Occipital lobe (tissue), 2 donors: ENCODE results near the gene HPSE2. TPM values are rescaled to one million over a fixed set of nuclear protein-coding genes. Genes with fewer than 3 reads are reported as not detected.
"Not testable (repeated sequence)": the region's sequence is repeated elsewhere in the genome, so short reads cannot be mapped to it uniquely, and the experiment has no call there.

ENCODE experiments used
- DNase-seq: peaks from one replicate; lab custom pipeline; 2025; lab: John Stamatoyannopoulos, UW
- total RNA-seq: library from RNA; depleted of rRNA; stranded (reverse); fragments of >200 nt; gene quantifications from one replicate; pipeline ENCODE4 v1.2.3, GENCODE V29; 2014

The HPSE2 gene
- total RNA-seq, 1 donor from 2014 or later: not detected

GRCh38 chr10:99007457-99007856, 228.2 kb downstream of the HPSE2 start:
- no peak for DNase-seq

- DNase-seq: no peak
These were observed 230.4 kb downstream of the HPSE2 start for GRCh38 chr10:99005254-99005653.

GRCh38 chr10:99004738-99005137, 230.9 kb downstream of the HPSE2 start:
- DNase-seq: no peak

- DNase-seq: no peak
These were observed 233.3 kb downstream of the HPSE2 start for GRCh38 chr10:99002392-99002791.

GRCh38 chr10:98997596-98997995, 238.1 kb downstream of the HPSE2 start:
- DNase-seq: no peak

- DNase-seq: no peak
These were observed 241.6 kb downstream of the HPSE2 start for GRCh38 chr10:98994030-98994429.

GRCh38 chr10:98983751-98984150, 251.9 kb downstream of the HPSE2 start:
- not testable (repeated sequence) for DNase-seq

- no peak for DNase-seq
These were observed 255.3 kb downstream of the HPSE2 start for GRCh38 chr10:98980353-98980752.

GRCh38 chr10:98971464-98971863, 264.2 kb downstream of the HPSE2 start:
- no peak for DNase-seq

- DNase-seq: no peak
These were observed 268.1 kb downstream of the HPSE2 start for GRCh38 chr10:98967601-98968000.

- no peak for DNase-seq
These were observed 272.0 kb downstream of the HPSE2 start for GRCh38 chr10:98963608-98964007.

GRCh38 chr10:98959379-98959778, 276.3 kb downstream of the HPSE2 start:
- no peak for DNase-seq

GRCh38 chr10:98957801-98958200, 277.9 kb downstream of the HPSE2 start:
- DNase-seq: no peak

- no peak for DNase-seq
These were observed 278.9 kb downstream of the HPSE2 start for GRCh38 chr10:98956576-98957260.

- DNase-seq: no peak
These were observed 282.4 kb downstream of the HPSE2 start for GRCh38 chr10:98953251-98953650.

GRCh38 chr10:98951269-98952000, 284.2 kb downstream of the HPSE2 start:
- no peak for DNase-seq

GRCh38 chr10:98950106-98950505, 285.5 kb downstream of the HPSE2 start:
- DNase-seq: no peak

- DNase-seq: no peak
These were observed 286.3 kb downstream of the HPSE2 start for GRCh38 chr10:98949306-98949705.

GRCh38 chr10:98943681-98944080, 292.0 kb downstream of the HPSE2 start:
- DNase-seq: no peak

GRCh38 chr10:98929709-98930108, 305.9 kb downstream of the HPSE2 start:
- no peak for DNase-seq

GRCh38 chr10:98925651-98926050, 310.0 kb downstream of the HPSE2 start:
- no peak for DNase-seq

GRCh38 chr10:98924526-98924925, 311.1 kb downstream of the HPSE2 start:
- DNase-seq: no peak

GRCh38 chr10:98921316-98921715, 314.3 kb downstream of the HPSE2 start:
- DNase-seq: no peak
